Esophagus squamous epithelium (tissue), 5 donors: Measurements from ENCODE around the gene SYP. TPM values are rescaled to one million over a fixed set of nuclear protein-coding genes. Genes with fewer than 3 reads are reported as not detected.
"Not testable (repeated sequence)": the region's sequence is repeated elsewhere in the genome, so short reads cannot be mapped to it uniquely, and the experiment has no call there.

Experiments used
- DNase-seq: peaks from one replicate; lab custom pipeline; 2025; lab: John Stamatoyannopoulos, UW
- H3K27ac ChIP-seq, 4 donors: fragments of 200-600 bp; sonication (generic); one replicate each; pipeline ENCODE4 v1.5.1; 2016 to 2019; ENCODE audit warnings: mild to moderate bottlenecking in 1 of 4
- H3K27me3 ChIP-seq, 4 donors: fragments of 200-600 bp; sonication (generic); 1 replicate in 3 of 4; 2 replicates in 1 of 4; pipeline versions ENCODE4 v1.5.1 to v1.6.0; 2017 to 2021; ENCODE audit warnings: antibody characterized with exemption in 1 of 4
- H3K36me3 ChIP-seq, 3 donors: fragments of 200-600 bp; sonication (generic); one replicate each; pipeline ENCODE4 v1.5.1; 2016 to 2019
- H3K4me1 ChIP-seq, 3 donors: fragments of 200-600 bp; sonication (generic); one replicate each; pipeline ENCODE4 v1.5.1; 2017 to 2019
- H3K4me3 ChIP-seq, 4 donors: fragments of 200-600 bp; sonication (generic); 1 replicate in 3 of 4; 2 replicates in 1 of 4; pipeline ENCODE4 v1.5.1; 2016 to 2019; ENCODE audit warnings: mild to moderate bottlenecking in 2 of 4, moderate library complexity in 1 of 4
- H3K9me3 ChIP-seq, 3 donors: fragments of 200-600 bp; sonication (generic); one replicate each; pipeline ENCODE4 v1.5.1; 2016 to 2019
- POLR2A ChIP-seq, 4 donors: fragments of 450-650 bp; IDR thresholded peaks; one replicate each; pipeline ENCODE4 v1.6.1; 2017; ENCODE audit warnings: antibody characterized with exemption in 4 of 4, mild to moderate bottlenecking in 4 of 4, moderate library complexity in 3 of 4
- WGBS, 2 donors: methylation state at CpG; one replicate each; pipeline ENCODE4 v1.1.5; 2018; 5-methylcytosine and 5-hydroxymethylcytosine counted together
- intact Hi-C: fragments of 100-400 bp; cut with DNase I; formaldehyde crosslinking; loops from one replicate; pipeline ENCODE4 v1.15.0; 2022
- small RNA-seq, 4 donors: library from RNA; depleted of rRNA; stranded (forward); fragments of <200 nt; gene quantifications; one replicate each; pipeline ENCODE3, GENCODE V24; 2016
- total RNA-seq, 4 donors: library from RNA; depleted of rRNA; stranded (reverse); fragments of >200 nt; gene quantifications; one replicate each; pipeline ENCODE4 v1.1.0, GENCODE V29; 2016
- TF ChIP-seq, protein P1 (sequence below), 6 experiments: fragments of 450-650 bp in 4 of 6; fragments of 200-600 bp in 2 of 6; sonication (generic) in 2 of 6; IDR thresholded peaks; one replicate each; pipeline ENCODE4 v1.5.1; 2016 to 2019; ENCODE audit warnings: antibody characterized with exemption in 6 of 6, mild to moderate bottlenecking in 4 of 6, moderate library complexity in 4 of 6
- donor health status: DM: yes; HTN: yes; CAD: no.

SYP gene
- total RNA-seq, 4 donors from 2014 or later = 0.15 to 0.57 (median 0.37) TPM

DNA sequence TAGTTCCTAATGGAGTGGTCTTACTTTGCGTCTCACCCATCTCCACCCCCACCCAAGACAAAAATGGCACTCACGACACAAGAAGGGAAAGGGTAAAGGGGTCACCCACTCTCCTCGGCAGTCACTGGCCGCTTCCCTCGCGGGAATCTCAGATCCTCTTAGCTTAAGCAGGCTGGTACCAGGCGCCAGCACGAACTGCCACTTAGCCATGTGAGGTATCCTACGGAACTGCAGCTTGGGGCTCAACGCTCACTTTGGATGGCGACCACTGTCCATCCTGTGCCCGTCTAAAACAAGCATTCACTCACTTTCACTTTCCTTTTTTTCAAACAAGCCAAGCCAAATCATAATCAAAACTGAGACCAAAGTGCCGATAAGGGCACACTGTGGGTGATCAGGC, 52.1 kb downstream of the SYP start:
- Histone ChIP-seq H3K4me1 (no peaks in the 10 kb centered on the region), H3K9me3 (no peaks in the 10 kb centered on the region), H3K36me3 (no peaks in the 10 kb centered on the region), H3K27ac (no peak overlapping the region), H3K27me3 (no peaks in the 10 kb centered on the region), H3K4me3 (no peak overlapping the region)
- no peak for TF ChIP-seq POLR2A (IDR thresholded peaks at IDR 0.05)
- TF ChIP-seq, protein P1, sequence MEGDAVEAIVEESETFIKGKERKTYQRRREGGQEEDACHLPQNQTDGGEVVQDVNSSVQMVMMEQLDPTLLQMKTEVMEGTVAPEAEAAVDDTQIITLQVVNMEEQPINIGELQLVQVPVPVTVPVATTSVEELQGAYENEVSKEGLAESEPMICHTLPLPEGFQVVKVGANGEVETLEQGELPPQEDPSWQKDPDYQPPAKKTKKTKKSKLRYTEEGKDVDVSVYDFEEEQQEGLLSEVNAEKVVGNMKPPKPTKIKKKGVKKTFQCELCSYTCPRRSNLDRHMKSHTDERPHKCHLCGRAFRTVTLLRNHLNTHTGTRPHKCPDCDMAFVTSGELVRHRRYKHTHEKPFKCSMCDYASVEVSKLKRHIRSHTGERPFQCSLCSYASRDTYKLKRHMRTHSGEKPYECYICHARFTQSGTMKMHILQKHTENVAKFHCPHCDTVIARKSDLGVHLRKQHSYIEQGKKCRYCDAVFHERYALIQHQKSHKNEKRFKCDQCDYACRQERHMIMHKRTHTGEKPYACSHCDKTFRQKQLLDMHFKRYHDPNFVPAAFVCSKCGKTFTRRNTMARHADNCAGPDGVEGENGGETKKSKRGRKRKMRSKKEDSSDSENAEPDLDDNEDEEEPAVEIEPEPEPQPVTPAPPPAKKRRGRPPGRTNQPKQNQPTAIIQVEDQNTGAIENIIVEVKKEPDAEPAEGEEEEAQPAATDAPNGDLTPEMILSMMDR (IDR thresholded peaks at IDR 0.05) = no peak
- 91 to 92% methylated on average over 3 to 13 of the region's 13 CpGs for WGBS, 2 donors
- DNase-seq = no peak
- intact Hi-C loops = no loop called here

DNA sequence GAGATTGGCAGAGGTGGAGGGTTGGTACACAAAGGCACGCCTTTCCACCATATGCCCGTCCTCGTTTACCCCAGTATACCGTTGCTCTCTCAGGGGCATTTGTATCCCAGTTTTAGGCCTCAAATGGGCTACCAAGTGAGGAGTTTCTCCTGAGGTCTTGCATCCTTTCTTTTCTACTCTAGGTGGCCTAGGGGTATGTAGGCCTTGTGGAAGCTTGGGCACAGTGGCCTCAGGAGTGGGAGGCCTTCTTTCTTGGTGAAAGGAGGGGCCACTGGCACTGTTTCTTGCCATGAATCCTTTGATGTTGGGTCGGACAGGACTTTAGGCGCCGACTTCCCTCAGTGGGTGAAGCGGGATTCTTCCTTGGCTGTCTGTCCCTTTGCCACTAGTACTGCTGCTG, 52.7 kb downstream of the SYP start:
- 90 to 100% methylated on average over 2 to 5 of the region's 8 CpGs for WGBS, 2 donors
- Histone ChIP-seq H3K9me3 (no peaks in the 10 kb centered on the region), H3K4me1 (no peaks in the 10 kb centered on the region), H3K27me3 (no peaks in the 10 kb centered on the region), H3K36me3 (no peaks in the 10 kb centered on the region), H3K4me3 (no peak overlapping the region), H3K27ac (no peak overlapping the region)
- intact Hi-C loops = no loop called here
- TF ChIP-seq, protein P1 (IDR thresholded peaks at IDR 0.05) = no peak
- no peak for TF ChIP-seq POLR2A (IDR thresholded peaks at IDR 0.05)
- no peak for DNase-seq

DNA sequence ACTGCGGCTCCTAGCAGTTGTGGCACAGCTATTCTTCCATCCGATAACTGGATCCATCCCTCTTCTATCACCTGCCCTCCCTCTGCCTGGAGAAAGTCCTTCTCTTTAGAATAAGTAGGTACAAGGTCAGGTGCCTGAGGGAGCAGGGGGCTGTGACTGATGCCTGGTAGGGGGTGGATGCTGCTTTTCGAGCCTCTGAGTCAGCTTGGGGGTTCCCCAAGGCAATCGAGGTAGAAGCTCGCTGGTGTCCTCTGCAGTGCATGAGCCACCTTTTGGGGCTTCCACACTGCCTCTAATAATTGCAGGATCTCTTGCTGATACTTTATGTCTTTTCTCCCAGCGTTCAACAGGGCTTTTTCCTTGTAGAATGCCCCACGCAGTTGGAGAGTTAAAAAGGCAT, 56.8 kb downstream of the SYP start:
- H3K36me3 ChIP-seq, intact Hi-C loops, H3K27me3 ChIP-seq, H3K4me1 ChIP-seq, H3K4me3 ChIP-seq, H3K27ac ChIP-seq, DNase-seq: not testable (repeated sequence)
- H3K9me3 ChIP-seq = peaks cover 4 to 27% (median 10%) of the 10 kb centered on the region in 3 donors
- 30 to 69% methylated on average over 4 to 6 of the region's 7 CpGs for WGBS, 2 donors

DNA sequence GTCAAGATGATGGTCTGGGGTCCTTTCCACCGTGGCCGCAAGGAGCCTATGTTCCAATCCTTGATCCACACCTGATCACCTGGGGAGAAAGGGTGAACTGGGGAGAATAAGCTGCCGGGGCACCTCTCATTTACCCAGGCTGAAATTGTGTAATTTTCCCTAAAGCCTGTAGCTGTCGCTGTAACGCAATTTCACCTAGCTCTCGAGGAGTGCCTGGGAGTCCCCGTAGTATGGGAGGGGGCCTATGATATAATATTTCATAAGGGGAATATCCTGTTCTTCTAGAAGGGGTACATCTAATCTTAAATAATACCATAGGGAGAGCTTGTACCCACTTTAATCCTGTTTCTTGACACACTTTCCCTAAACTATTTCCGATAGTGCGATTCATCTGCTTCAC, 57.7 kb downstream of the SYP start:
- intact Hi-C loops, H3K4me1 ChIP-seq, H3K27ac ChIP-seq, H3K27me3 ChIP-seq, H3K36me3 ChIP-seq, DNase-seq, H3K4me3 ChIP-seq: not testable (repeated sequence)
- TF ChIP-seq, protein P1 (IDR thresholded peaks at IDR 0.05) = peak in 4 of 6 experiments; percentile 8 to 29 (median 12)
- 46 to 57% methylated on average over 8 to 9 of the region's 9 CpGs for WGBS, 2 donors
- peaks cover 4 to 27% (median 10%) of the 10 kb centered on the region in 3 donors for H3K9me3 ChIP-seq

DNA sequence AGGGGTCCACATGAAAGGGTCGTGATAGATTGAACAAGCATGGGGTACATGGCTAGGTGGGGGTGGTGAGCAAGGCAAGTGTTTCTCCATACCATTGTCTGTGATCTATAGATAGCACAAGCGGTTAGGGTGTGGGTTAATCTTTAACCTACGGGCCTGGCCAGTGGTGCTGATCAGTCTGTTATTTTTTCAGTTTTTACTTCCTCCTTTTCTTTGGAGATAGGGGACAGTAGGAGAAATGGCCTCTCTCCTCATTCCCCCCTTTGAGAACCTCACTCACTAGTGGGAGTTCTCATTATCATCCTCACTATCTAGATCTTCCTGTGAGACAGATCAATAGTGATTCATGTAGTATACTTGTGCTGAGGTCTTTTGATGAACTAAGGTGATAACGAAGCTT, 60.3 kb downstream of the SYP start:
- H3K9me3 ChIP-seq = peaks cover 4 to 27% (median 10%) of the 10 kb centered on the region in 3 donors
- no peaks in the 10 kb centered on the region for H3K36me3 ChIP-seq
- no peak overlapping the region for H3K27ac ChIP-seq
- TF ChIP-seq, protein P1 (IDR thresholded peaks at IDR 0.05) = no peak
- no peak for TF ChIP-seq POLR2A (IDR thresholded peaks at IDR 0.05)
- intact Hi-C loops = no loop called here
- H3K27me3 ChIP-seq = no peaks in the 10 kb centered on the region
- DNase-seq = no peak
- no peak overlapping the region for H3K4me3 ChIP-seq
- WGBS, 2 donors = 78 to 93% methylated on average over 2 to 4 of the region's 4 CpGs
- H3K4me1 ChIP-seq = no peaks in the 10 kb centered on the region

Small RNA genes lying within 50 kb of the gene (small RNA-seq; reads per million reads assigned to genes)
- gene RN7SL262P = 0 to 0.30 (median 0) reads per million in 4 donors

Other genes with a start within 250 kb of the SYP start
- gene OTUD5, start 242.6 kb downstream of the SYP start, total RNA-seq = 10 to 100 TPM; 15.7 to 28.4 (median 24.3) TPM
- gene KCND1, start 228.3 kb downstream of the SYP start, total RNA-seq = under 1 TPM in 3 of 4 donors, not detected in 1; 0.04 to 0.57 (median 0.53) TPM
- 10 to 100 TPM; 15.4 to 28.4 (median 22.9) TPM for gene GRIPAP1, start 197.9 kb downstream of the SYP start, total RNA-seq
- gene TFE3, start 156.8 kb downstream of the SYP start, total RNA-seq = 10 to 100 TPM; 24.3 to 48.4 (median 43.1) TPM
- 10 to 100 TPM; 11.7 to 40.3 (median 22.6) TPM for gene CCDC120, start 141.2 kb downstream of the SYP start, total RNA-seq
- gene PRAF2, start 126.2 kb downstream of the SYP start, total RNA-seq = 1 to 10 TPM; 2.3 to 9.5 (median 5.9) TPM
- gene WDR45, start 120.3 kb downstream of the SYP start, total RNA-seq = 10 to 100 TPM; 30.1 to 78.0 (median 37.0) TPM
- gene GPKOW, start 76.5 kb downstream of the SYP start, total RNA-seq = 10 to 100 TPM; 16.2 to 21.5 (median 19.2) TPM
- gene MAGIX, start 37.4 kb downstream of the SYP start, total RNA-seq = 10 to 100 TPM in 1 of 4 donors, 1 to 10 TPM in 3; 5.1 to 15.0 (median 8.5) TPM
- 100 to 1,000 TPM; 134 to 187 (median 152) TPM for gene PLP2, start 28.3 kb downstream of the SYP start, total RNA-seq
- gene PRICKLE3, start 13.8 kb downstream of the SYP start, total RNA-seq = 10 to 100 TPM; 15.7 to 33.8 (median 19.9) TPM
- under 1 TPM in 1 of 4 donors, not detected in 3; 0.38 TPM for gene CACNA1F, start 33.1 kb upstream of the SYP start, total RNA-seq
- 10 to 100 TPM; 12.3 to 21.3 (median 14.2) TPM for gene CCDC22, start 35.3 kb upstream of the SYP start, total RNA-seq
- gene FOXP3, start 64.5 kb upstream of the SYP start, total RNA-seq = 1 to 10 TPM in 1 of 4 donors, under 1 TPM in 3; 0.38 to 2.1 (median 0.81) TPM
- gene PPP1R3F, start 69.6 kb upstream of the SYP start, total RNA-seq = 10 to 100 TPM in 1 of 4 donors, 1 to 10 TPM in 3; 4.2 to 10.7 (median 8.0) TPM
- gene GAGE10, start 103.5 kb upstream of the SYP start, total RNA-seq = not detected
- gene GAGE12J, start 121.8 kb upstream of the SYP start, total RNA-seq = not detected
- gene GAGE13, start 131.4 kb upstream of the SYP start, total RNA-seq = not detected